ENCODE results near the gene FTL. TPM values are rescaled to one million over a fixed set of nuclear protein-coding genes. Genes with fewer than 3 reads are reported as not detected.

The FTL gene
- total RNA-seq, 2 donors from 2014 or later, result 1,824 to 3,385 TPM

DNA sequence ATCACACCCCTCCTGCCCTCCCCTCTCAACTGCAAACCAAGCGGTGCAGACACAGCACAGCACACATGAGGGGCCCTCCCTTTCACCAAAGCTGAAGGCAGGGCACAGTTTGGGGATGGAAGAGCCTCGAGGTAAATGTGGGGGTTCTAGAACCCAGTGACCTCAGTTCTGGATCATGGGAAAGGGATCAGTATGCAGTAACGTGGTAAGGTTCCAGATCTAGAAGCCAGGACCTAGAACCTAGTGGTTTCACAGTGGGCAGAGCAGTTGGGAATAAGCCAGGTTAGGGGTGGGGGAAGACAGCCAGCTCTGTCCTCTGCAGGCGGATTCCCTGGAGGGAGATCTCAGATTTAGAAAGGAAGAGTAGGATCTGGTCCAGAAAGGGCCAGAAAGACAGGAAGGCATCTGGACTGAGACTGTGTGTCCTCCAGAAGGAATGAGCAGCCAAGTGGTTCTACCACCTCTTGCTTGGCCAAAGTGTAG lies 3.1 kb downstream of the FTL start:
- intact Hi-C loops (cut with DNase I), result no loop called here
- H3K4me3 ChIP-seq, result no peak overlapping the region
- no peak for DNase-seq
- H3K27ac ChIP-seq, result peak overlapping the region in 2 of 4 donors; percentile 89 to 91
- no peak for ATAC-seq
- peaks cover 28% of the 10 kb centered on the region for H3K4me1 ChIP-seq
- H3K27me3 ChIP-seq, result no peaks in the 10 kb centered on the region
- H3K36me3 ChIP-seq (replicated peaks in 1 of 2; ENCODE audit: insufficient read depth in 1 of 2, low read depth in 2 of 2), result no peaks in the 10 kb centered on the region
- no peaks in the 10 kb centered on the region for H3K9me3 ChIP-seq
- TF ChIP-seq, protein P1, sequence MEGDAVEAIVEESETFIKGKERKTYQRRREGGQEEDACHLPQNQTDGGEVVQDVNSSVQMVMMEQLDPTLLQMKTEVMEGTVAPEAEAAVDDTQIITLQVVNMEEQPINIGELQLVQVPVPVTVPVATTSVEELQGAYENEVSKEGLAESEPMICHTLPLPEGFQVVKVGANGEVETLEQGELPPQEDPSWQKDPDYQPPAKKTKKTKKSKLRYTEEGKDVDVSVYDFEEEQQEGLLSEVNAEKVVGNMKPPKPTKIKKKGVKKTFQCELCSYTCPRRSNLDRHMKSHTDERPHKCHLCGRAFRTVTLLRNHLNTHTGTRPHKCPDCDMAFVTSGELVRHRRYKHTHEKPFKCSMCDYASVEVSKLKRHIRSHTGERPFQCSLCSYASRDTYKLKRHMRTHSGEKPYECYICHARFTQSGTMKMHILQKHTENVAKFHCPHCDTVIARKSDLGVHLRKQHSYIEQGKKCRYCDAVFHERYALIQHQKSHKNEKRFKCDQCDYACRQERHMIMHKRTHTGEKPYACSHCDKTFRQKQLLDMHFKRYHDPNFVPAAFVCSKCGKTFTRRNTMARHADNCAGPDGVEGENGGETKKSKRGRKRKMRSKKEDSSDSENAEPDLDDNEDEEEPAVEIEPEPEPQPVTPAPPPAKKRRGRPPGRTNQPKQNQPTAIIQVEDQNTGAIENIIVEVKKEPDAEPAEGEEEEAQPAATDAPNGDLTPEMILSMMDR (IDR thresholded peaks at IDR 0.05), result no peak
- TF ChIP-seq POLR2A (IDR thresholded peaks at IDR 0.05), result peak in 1 of 3 donors; percentile 14
- 58 to 63% methylated on average over 4 of the region's 4 CpGs for WGBS, 2 donors

DNA sequence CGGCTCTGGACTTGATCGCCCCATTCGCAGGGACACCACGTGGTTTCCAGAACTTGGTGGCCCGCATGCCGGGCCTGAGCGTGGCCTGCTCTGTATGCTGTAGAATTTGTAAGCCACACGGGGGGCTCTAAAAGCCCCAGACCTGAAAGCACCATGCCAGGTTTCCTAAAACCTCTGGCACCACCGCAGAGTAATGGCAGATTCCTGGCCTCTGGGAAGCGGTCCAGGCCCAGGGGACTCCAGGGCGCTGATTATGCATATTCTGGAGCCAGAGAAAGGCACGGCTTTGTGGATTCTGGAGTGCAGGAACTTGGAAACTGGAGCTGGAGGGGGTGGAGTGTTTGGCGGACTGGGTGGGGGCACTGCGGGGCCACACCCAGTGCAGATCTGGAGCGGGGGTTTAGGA lies 3.7 kb downstream of the FTL start:
- no peaks in the 10 kb centered on the region for H3K27me3 ChIP-seq
- intact Hi-C loops (cut with DNase I), result no loop called here
- no peak overlapping the region for H3K4me3 ChIP-seq
- H3K9me3 ChIP-seq, result no peaks in the 10 kb centered on the region
- H3K36me3 ChIP-seq (replicated peaks in 1 of 2; ENCODE audit: insufficient read depth in 1 of 2, low read depth in 2 of 2), result peaks cover 0 to 2% of the 10 kb centered on the region in 2 donors
- ATAC-seq (no peak), DNase-seq (no peak)
- peaks cover 22% of the 10 kb centered on the region for H3K4me1 ChIP-seq
- H3K27ac ChIP-seq, result no peak overlapping the region
- 90 to 92% methylated on average over 15 of the region's 15 CpGs for WGBS, 2 donors
- TF ChIP-seq, protein P1 (IDR thresholded peaks at IDR 0.05), result no peak

DNA sequence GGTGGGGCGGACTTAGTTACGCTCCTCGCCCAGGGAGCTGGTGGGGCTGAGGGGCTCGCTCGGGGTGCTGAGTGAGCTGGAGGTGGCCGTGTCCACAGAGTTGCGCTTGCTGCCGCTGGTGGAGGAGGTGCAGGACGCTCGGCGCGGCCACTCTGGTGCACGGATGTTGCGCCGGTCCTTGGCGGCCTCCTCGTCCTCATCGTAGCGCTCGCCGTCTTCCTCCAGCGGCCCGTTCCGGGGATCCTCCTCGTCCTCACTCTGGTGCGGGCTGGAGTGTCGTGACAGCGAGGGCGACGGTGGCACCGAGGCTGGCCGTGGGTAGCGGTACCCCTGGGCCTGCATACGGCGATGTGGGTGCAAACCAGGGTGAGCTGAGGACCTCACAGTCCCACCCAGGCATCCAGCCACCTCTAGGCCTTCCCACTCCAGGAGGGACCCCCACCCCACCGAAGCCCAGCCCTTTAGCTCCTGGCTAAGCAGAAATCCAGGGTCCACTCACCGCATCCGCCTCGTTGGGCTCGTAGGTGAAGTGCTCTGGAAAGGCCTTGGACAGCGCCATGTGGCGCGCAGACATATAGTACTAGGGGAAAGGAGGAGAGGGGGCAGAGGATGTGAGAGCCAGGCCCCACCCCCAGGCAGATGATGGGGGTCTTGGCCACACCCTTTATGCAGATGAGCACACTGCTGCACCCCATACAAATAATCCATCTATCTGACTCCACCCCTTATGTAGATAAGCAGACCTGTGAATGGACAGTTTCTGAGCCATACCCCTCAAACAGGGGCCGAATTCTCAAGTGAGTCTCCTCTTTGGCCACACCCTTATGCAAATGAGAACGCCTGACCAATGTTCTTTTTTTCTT lies 4.4 kb downstream of the FTL start:
- TF ChIP-seq, protein P1 (IDR thresholded peaks at IDR 0.05), result no peak
- no peak for TF ChIP-seq POLR2A (IDR thresholded peaks at IDR 0.05)
- H3K36me3 ChIP-seq (replicated peaks in 1 of 2; ENCODE audit: insufficient read depth in 1 of 2, low read depth in 2 of 2), result peaks cover 0 to 5% of the 10 kb centered on the region in 2 donors
- H3K9me3 ChIP-seq, result no peaks in the 10 kb centered on the region
- 91 to 92% methylated on average over 30 to 45 of the region's 45 CpGs for WGBS, 2 donors
- no peaks in the 10 kb centered on the region for H3K27me3 ChIP-seq
- ATAC-seq, result no peak
- DNase-seq, result no peak
- peaks cover 15% of the 10 kb centered on the region for H3K4me1 ChIP-seq
- no peak overlapping the region for H3K27ac ChIP-seq
- H3K4me3 ChIP-seq, result no peak overlapping the region
- intact Hi-C loops (cut with DNase I), result no loop called here

DNA sequence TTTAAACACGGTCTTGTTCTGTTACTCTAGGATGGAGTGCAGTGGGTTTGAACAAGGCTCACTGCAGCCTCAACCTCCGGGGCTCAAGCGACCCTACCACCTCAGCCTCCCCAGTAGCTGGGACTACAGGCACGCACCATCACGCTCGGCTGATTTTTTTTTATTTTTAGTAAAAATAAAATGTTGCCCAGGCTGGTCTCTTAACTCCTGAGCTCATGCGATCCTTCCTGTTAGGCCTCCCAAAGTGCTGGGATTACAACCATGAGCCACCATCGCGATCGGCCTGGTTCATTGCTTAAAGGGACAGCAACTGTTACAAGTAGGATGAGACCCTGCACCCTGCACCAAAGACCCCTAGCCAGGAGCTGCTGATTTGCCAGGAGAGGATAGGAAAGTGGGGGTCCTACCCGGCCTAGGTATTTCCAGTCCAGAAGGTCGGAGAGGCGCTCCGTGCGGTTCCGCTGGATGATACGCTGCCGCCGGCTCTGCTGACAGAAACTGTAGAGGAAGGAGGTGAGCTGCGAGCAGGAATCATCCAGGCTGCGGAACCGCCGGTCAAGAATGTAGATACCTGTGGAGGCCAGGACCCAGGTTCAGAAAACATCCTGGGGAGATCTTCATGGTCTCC lies 5.1 kb downstream of the FTL start:
- Histone ChIP-seq H3K36me3 (replicated peaks in 1 of 2; ENCODE audit: insufficient read depth in 1 of 2, low read depth in 2 of 2) (peaks cover 0 to 5% of the 10 kb centered on the region in 2 donors), H3K27me3 (no peaks in the 10 kb centered on the region), H3K4me3 (no peak overlapping the region), H3K9me3 (no peaks in the 10 kb centered on the region), H3K27ac (no peak overlapping the region), H3K4me1 (peaks cover 12% of the 10 kb centered on the region)
- intact Hi-C loops (cut with DNase I), result no loop called here
- TF ChIP-seq POLR2A (IDR thresholded peaks at IDR 0.05), result no peak
- TF ChIP-seq, protein P1 (IDR thresholded peaks at IDR 0.05), result no peak
- WGBS, 2 donors, result 84 to 88% methylated on average over 20 to 22 of the region's 23 CpGs
- DNase-seq, result no peak
- no peak for ATAC-seq
